Measurements from ENCODE around the gene ST6GALNAC5.

Gene ST6GALNAC5

GRCh38 chr1:77076759-77077158, 209.5 kb downstream of the ST6GALNAC5 start:
- no peaks in the 10 kb centered on the region for H3K9me3 ChIP-seq
- no peak for DNase-seq
- TF ChIP-seq, protein P1, sequence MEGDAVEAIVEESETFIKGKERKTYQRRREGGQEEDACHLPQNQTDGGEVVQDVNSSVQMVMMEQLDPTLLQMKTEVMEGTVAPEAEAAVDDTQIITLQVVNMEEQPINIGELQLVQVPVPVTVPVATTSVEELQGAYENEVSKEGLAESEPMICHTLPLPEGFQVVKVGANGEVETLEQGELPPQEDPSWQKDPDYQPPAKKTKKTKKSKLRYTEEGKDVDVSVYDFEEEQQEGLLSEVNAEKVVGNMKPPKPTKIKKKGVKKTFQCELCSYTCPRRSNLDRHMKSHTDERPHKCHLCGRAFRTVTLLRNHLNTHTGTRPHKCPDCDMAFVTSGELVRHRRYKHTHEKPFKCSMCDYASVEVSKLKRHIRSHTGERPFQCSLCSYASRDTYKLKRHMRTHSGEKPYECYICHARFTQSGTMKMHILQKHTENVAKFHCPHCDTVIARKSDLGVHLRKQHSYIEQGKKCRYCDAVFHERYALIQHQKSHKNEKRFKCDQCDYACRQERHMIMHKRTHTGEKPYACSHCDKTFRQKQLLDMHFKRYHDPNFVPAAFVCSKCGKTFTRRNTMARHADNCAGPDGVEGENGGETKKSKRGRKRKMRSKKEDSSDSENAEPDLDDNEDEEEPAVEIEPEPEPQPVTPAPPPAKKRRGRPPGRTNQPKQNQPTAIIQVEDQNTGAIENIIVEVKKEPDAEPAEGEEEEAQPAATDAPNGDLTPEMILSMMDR (IDR thresholded peaks at IDR 0.05): no peak
- H3K4me3 ChIP-seq: no peak overlapping the region
- intact Hi-C loops (cut with DNase I; ENCODE audit: low total_unique reads): no loop called here
- H3K4me1 ChIP-seq: no peaks in the 10 kb centered on the region
- H3K36me3 ChIP-seq: no peaks in the 10 kb centered on the region
- H3K27me3 ChIP-seq: no peaks in the 10 kb centered on the region
- H3K27ac ChIP-seq: no peak overlapping the region

DNA sequence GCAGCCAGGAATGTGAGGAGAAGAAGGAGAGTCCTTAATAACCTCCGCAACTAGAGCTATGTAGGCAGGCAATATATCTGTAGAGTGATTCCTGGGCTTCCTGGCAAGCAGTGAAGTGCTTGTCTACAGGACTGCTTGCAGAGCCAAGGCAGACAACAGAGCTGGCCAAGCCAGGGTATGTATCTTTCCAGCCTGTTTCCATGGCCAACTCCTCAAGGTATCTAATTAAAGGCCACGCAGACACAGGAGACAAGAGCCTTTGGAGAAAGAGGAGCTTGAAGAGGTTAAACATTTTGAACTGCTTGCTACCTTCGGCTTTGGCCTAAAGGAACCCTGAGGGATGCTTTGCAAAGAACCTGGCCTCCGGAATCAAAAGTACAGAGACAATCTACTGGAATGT, 214.6 kb downstream of the ST6GALNAC5 start:
- peaks cover 0 to 6% (median 0%) of the 10 kb centered on the region in 3 donors for H3K36me3 ChIP-seq
- no peak overlapping the region for H3K4me3 ChIP-seq

DNA sequence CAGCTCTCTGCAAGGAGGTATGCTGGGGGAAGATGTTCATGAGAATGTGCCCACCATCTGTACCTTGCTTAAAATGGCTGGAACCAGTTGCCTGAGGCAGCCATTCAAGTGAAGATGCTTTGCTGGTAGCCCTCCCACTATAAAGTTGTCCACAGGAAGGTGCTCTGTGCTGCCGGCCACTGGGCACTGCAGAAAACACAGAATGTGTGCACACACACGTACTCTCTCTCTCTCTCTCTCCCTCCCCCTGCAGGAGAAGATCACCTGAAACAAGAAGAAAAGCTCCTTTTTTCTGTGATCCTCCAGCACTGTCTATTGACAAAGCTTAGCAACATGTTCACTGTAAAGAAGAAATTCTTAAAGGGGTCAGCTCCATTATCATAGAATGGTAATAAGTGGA, 217.2 kb downstream of the ST6GALNAC5 start:
- Histone ChIP-seq H3K9me3 (no peaks in the 10 kb centered on the region), H3K36me3 (peaks cover 0 to 6% (median 0%) of the 10 kb centered on the region in 3 donors), H3K27ac (no peak overlapping the region), H3K4me3 (no peak overlapping the region), H3K4me1 (no peaks in the 10 kb centered on the region), H3K27me3 (no peaks in the 10 kb centered on the region)
- TF ChIP-seq, protein P1 (IDR thresholded peaks at IDR 0.05): no peak
- intact Hi-C loops (cut with DNase I; ENCODE audit: low total_unique reads): no loop called here
- DNase-seq: no peak

More for the DNA sequence above, 214.6 kb downstream of the ST6GALNAC5 start:
- TF ChIP-seq, protein P1 (IDR thresholded peaks at IDR 0.05): no peak
- Histone ChIP-seq H3K27me3 (no peaks in the 10 kb centered on the region), H3K27ac (no peak overlapping the region), H3K4me1 (no peaks in the 10 kb centered on the region), H3K9me3 (no peaks in the 10 kb centered on the region)
- DNase-seq: no peak
- intact Hi-C loops (cut with DNase I; ENCODE audit: low total_unique reads): no loop called here

- peaks cover 0 to 6% (median 0%) of the 10 kb centered on the region in 3 donors for H3K36me3 ChIP-seq
- no peak for DNase-seq
- H3K27ac ChIP-seq: no peak overlapping the region
- H3K27me3 ChIP-seq: no peaks in the 10 kb centered on the region
- no peaks in the 10 kb centered on the region for H3K9me3 ChIP-seq
- intact Hi-C loops (cut with DNase I; ENCODE audit: low total_unique reads): no loop called here
- no peaks in the 10 kb centered on the region for H3K4me1 ChIP-seq
- TF ChIP-seq, protein P1 (IDR thresholded peaks at IDR 0.05): no peak
- no peak overlapping the region for H3K4me3 ChIP-seq
Measured at GRCh38 chr1:77085109-77085508, 217.8 kb downstream of the ST6GALNAC5 start.

GRCh38 chr1:77089756-77090155, 222.5 kb downstream of the ST6GALNAC5 start:
- Histone ChIP-seq H3K4me3 (no peak overlapping the region), H3K27ac (no peak overlapping the region), H3K27me3 (no peaks in the 10 kb centered on the region), H3K36me3 (no peaks in the 10 kb centered on the region), H3K9me3 (no peaks in the 10 kb centered on the region), H3K4me1 (no peaks in the 10 kb centered on the region)
- TF ChIP-seq, protein P1 (IDR thresholded peaks at IDR 0.05): no peak
- intact Hi-C loops (cut with DNase I; ENCODE audit: low total_unique reads): no loop called here
- DNase-seq: no peak

GRCh38 chr1:77095236-77095635, 228.0 kb downstream of the ST6GALNAC5 start:
- no peaks in the 10 kb centered on the region for H3K9me3 ChIP-seq
- H3K27me3 ChIP-seq: no peaks in the 10 kb centered on the region
- no peaks in the 10 kb centered on the region for H3K4me1 ChIP-seq
- no peaks in the 10 kb centered on the region for H3K36me3 ChIP-seq
- intact Hi-C loops (cut with DNase I; ENCODE audit: low total_unique reads): no loop called here
- H3K4me3 ChIP-seq: no peak overlapping the region
- TF ChIP-seq, protein P1 (IDR thresholded peaks at IDR 0.05): no peak
- no peak overlapping the region for H3K27ac ChIP-seq
- DNase-seq: no peak

All from tibial artery (tissue), 4 donors.